ENCODE data around the gene ZFHX3.

GRCh38 chr16:73019457-73020362 lies 28.2 kb downstream of the ZFHX3 start:
- no peak for TF ChIP-seq CTCF (IDR thresholded peaks at IDR 0.05)
- no peak for TF ChIP-seq EZH2 (IDR thresholded peaks at IDR 0.05; ENCODE audit: borderline replicate concordance, insufficient read depth, low read depth, low read length, poor library complexity, severe bottlenecking)

Measured in B cell (primary cell).